Measurements from ENCODE around the gene EPG5.
"Not testable (repeated sequence)": the region's sequence is repeated elsewhere in the genome, so short reads cannot be mapped to it uniquely, and the experiment has no call there.

Gene EPG5

DNA sequence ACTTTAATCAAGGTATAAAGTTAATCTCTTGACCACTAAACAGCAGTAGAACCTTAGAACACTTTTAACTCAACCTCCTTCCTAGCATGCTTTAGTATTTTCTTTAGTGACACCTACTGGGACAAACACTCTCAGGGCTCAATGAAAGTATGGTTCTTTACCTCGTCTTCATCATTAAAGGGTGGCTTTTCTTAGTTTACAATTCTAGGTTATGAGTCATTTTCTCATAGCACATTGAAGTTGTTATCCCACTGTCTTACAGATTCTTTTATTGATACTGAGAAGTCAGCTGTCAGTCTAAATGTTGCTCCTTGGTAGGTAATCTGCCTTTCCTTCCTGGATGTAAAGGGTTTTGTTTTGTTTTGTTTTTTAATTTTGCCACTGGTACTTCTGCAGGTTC lies 103.7 kb downstream of the EPG5 start:
- no peak for DNase-seq (ENCODE audit: low spot score)

DNA sequence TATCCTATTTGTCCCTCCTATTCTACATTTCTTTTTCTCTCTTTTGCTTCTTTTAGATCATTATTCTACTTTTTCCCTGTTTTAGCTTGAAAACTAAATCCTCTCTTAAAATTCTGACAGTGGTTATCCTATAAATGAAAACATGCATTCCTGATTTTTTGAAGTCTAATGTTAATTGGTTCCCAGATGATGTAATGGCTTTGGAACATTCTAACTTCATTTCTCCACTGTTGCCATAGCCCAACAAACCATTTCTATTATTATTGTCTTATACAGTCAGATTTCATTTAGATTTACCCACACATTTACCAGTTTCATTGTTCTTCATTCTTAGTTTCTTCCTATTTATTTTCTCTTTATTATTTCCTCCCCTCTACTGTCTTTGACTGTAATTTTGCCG lies 105.2 kb downstream of the EPG5 start:
- no peak for DNase-seq (ENCODE audit: low spot score)

DNA sequence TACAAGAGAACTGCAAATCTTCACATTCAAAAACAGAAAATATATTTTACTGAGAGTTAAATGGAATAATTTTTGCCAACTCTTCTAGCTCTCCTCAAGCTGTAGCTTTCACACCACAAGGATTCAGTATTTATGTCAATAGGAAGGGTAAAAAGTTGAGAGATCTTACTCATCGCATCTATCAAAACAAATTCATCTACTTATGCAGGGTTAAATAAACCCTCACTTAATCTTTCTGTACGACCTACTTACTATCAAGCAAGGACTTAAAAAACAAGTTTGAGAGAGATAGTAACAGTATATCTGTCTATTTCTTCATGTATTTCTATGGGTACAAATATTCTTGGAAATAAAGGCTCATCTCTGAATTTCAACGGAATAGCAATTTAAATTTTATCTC lies 106.2 kb downstream of the EPG5 start:
- DNase-seq (ENCODE audit: low spot score) = no peak

DNA sequence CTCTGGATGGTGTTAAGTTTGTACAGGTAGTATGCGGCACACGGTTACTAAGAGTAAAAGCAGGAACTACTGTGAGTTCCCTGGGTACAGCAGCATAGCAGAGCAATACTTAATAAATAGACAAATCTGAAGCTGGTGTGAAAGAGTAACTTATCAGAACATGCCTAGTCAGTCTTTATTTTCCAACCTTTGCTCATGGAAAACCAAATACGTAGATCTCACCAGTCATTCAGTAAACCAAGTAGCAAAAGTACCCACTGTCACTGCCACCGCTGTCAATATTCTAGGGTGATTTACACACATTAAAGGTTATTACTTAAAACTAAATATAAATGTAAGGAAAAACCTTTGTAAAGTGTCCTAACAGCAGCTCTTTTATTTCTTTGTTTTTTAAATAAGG lies 106.6 kb downstream of the EPG5 start:
- no peak for DNase-seq (ENCODE audit: low spot score)

DNA sequence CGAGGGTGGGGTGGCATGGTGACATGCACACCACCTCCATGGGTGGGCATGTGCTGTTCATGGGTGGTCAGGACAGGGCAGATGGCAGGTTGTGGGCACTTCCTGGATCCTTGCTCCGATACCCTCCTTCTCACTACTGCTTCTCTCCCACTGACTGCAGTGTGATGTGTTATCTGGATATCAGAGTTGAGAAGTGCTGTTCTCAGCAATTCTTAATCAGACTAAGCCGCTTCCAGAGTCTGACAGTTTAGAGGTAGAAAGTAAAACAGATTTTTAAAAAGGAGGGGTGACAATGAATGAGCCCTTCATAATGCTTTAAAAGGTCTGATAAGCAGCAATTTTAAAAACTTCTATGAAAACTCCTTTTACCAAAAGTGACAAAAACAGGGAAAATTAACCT lies 107.8 kb downstream of the EPG5 start:
- DNase-seq (ENCODE audit: low spot score) = no peak

DNA sequence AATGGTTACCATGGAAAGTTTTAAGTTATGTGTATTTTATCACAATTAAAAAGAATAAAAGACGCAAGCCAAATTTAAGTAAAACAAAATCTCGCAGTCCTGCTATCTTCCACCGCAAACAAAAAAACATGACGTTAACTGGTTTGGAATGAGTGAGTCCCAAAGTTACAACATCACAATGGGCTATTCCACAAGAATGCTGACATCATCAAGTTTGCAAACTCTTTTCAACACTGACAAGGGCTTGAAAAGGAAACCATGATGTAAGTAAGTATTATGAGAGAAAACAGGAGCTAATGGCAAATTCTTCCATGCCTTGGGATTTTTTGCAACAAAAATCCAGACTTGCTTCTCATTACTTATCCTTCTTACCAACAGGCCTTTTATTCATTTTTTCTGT lies 110.6 kb downstream of the EPG5 start:
- DNase-seq (ENCODE audit: low spot score) = no peak

DNA sequence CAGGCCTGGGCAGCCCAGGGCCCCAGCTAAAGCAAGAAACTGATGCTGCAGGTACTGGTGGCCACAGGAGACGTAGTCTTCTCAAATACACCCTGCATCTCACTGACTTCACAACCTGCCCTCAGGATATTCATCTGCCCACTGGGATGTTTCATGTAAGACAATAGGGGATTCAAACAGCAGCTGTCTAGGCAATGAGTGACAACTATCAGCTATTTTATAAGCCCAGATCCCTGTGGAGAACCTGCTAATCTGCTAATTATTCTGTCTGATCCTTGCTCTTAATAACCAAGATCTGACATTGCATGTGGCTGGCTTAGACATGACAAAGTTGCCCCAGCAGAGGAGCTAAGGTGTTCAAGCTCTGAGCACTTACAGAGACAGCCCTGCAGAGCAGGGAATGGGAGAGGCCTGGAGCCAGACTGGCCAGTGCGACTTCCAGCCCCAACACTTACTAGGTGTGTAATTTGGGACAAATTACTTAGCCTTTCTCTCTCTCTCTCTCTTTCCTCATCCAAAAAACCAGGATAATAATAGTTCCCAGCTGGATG lies 113.0 kb downstream of the EPG5 start:
- DNase-seq (ENCODE audit: low spot score) = no peak

DNA sequence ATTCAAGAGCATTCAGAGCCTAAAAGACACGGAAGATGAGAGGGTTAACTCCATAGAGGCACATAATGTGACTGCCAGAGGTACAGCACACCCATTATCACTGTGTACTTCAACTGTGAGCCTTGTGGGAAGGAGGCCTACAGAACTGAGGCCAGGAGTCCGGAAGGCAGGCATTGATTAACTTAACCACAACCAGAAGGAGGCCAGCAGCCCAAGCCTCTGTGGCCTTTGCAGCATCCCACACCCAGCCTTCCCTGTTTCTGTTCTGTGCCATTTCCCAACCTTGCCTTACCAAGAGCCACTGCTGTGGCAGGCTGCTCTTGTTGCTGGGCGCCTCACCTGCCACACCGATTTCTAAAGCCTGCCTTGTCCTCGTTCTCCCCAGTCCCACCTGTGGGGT lies 114.5 kb downstream of the EPG5 start:
- DNase-seq (ENCODE audit: low spot score) = no peak

DNA sequence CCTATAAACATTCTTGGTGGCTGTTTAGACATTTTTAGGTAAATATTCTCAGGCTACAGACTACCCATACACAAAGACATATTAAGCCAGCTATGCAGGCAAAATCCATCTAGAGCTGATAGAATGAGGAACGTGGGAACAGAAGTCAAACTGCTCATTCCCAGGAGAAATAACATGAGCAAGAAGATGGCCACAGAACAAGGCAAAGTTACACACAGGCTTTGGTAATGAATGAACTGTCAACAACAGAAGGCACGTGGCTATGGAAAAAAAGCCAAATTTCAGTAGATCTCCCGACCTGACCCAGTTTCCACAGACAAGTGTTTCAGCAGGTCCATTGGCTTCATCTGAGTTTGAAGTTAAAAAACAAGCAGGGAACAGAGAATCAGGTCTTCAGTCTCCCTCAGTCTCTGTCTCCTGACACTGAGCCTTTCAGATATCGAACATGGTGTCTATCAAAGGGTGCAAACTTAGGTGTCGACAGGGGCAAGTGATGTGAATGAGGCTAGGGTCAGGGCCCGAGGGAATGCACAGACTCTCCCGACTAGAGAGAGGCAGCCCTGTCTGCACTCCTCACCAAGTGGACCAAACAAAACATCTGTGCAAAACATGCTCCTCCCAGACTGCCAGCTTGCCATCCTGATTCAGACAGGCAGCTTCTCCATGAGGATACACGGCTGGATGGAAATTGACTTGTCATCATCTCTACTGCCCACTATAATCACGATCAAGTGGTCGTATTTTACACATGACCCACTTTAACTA lies 115.8 kb downstream of the EPG5 start:
- no peak for DNase-seq (ENCODE audit: low spot score)

DNA sequence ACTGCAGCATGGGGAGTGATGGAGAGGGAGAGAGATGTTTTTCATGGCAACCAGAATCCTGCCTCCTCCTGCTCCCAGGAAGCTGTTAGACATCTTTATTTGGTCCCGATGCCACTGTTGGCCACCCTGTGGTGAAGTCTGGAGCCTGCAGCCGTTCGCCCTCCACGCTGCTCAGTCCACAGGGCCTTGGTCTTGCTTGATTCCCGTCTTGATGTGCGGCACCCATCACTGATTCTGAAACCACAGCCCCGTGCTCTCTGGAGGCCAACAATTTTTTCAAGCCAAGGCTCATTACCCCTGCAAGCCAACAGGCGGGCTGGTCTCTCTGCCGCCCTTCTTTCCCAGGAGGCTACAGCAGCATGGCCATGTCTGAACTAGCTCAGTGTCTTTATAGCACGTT lies 117.1 kb downstream of the EPG5 start:
- peak; percentile 15 for DNase-seq (ENCODE audit: low spot score)

DNA sequence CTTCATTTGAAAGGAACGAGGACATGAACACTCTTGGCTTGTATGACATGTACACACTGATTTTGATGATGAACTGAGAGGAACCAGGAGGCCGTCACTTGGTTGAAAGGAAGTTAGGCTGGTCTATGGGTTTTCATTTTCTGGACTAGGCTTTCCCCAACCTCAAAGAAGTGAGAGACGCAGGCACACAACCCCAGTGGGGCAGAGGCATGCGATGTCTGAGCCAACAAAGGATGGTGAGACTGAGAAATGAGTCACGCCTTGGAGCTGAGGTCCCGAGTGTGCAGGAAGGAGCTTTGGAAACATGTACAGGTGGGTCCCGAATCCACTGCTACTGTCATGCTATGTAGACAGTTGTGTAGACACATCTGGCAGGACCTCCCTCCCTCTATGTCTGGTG lies 117.6 kb downstream of the EPG5 start:
- DNase-seq (ENCODE audit: low spot score) = no peak

DNA sequence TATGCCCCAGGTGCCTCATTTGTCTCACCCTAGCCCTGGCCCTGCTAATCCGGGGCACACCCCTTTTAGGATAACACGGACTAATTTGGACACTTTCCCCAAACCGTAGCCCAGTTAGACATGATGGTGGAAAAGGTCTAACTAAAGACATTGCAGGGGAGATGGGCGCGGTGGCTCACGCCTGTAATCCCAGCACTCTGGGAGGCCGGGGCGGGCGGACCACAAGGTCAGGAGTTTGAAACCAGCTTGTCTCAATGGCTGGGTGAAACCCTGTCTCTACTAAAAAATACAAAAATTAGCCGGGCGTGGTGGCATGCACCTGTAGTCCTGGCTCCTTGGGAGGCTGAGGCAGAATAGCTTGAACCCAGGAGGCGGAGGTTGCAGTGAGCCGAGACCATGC lies 118.5 kb downstream of the EPG5 start:
- DNase-seq (ENCODE audit: low spot score) = not testable (repeated sequence)

DNA sequence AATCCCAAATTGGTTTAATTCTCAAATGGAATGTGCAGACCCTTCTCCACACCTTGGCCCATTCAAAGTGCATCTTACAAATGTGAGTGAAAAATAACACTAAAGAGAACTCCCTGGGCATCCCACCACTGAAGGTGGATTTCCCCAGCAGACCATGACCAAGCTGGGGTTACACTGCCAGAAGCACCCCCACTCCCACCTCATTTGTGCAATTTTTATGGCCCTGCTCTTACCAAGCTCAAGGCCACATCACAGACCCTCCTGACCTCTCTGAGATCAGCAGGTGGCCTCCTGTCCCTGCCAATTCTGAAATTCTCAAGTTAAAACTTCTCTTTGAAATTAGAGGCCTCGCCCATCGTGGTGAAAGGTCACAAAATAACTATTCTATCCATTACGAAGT lies 120.0 kb downstream of the EPG5 start:
- DNase-seq (ENCODE audit: low spot score) = no peak

DNA sequence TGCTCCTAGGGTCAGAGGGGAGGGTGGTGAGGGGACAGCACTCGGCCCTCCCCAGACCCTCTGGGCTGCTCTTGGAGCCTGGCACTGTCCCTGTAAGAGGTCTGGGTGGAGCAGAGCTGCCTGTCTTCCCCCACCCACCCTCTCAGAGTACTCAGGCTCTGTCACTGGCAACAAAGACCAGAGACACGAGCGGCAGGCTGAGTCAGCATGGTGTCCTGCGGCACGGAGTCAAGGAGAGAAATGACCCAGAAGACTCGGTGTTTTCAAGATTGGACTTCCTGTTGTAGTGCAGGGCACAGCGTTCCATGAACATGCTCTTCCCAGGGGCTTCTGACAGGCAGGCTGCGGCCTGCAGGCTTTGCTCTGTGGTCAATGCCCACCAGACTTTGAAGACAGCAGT lies 121.7 kb downstream of the EPG5 start:
- DNase-seq (ENCODE audit: low spot score) = no peak

DNA sequence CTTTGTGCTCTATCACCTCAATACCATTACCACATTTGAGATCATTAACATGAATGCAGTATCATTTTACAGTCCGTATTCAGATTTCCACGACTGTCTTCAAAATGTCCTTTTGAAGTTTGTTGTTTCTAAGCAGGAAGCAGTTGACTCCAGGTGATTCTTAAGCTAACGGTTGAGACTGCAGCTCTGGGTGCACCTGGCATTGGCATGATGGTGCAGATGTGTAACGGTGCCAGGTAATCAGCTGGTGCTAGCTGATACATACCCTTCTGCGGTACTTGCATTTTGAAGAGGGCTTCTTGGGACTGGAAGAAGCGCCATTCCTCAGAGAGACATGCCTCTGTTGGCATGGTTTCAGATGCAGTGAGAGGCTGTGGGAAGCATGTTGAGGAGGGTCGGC lies 122.2 kb downstream of the EPG5 start:
- no peak for DNase-seq (ENCODE audit: low spot score)

DNA sequence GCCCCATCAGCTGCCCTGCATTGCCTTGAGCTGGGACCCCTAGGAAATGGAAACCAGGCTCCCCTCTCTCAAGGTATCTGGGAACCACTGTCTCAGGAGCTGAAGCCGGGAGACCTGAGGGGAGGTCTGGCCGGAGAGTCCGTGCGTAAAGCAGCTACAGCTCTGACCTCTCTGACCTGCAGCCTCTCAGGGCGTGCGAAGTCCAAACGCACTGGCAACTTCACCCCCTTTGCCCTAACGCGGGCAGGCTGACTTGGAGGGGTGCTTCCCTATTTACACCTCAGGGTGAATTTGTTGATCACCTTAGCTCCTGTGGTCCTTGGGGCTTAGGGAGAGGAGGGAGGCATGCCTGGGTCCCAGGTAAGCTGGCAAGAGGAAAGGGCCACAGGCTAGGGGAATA lies 124.1 kb downstream of the EPG5 start:
- no peak for DNase-seq (ENCODE audit: low spot score)

DNA sequence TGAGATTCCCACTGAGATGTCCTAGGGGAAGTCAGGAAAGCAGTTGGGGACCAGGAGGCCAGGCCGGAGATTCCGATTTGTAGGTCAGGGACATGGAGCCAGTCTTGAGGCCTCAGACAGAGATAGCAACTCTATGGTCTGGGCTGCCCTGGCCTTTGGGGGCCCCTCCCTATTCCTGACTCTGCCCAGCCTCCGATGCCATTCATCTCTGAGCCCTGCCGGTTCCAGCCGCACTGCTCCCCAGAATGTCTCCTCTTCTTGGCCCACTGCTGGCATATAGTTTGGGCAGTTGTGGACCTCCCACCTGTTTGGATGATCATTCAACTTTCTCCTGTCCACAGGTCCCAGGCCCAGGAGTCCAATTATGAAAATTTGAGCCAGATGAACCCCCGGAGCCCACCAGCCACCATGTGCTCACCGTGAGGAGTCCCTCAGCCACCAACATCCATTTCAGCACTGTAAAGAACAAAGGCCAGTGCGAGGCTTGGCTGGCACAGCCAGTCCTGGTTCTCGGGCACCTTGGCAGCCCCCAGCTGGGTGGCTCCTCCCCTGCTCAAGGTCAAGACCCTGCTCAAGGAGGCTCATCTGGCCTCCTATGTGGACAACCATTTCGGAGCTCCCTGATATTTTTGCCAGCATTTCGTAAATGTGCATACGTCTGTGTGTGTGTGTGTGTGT lies 125.2 kb downstream of the EPG5 start:
- DNase-seq (ENCODE audit: low spot score) = no peak

DNA sequence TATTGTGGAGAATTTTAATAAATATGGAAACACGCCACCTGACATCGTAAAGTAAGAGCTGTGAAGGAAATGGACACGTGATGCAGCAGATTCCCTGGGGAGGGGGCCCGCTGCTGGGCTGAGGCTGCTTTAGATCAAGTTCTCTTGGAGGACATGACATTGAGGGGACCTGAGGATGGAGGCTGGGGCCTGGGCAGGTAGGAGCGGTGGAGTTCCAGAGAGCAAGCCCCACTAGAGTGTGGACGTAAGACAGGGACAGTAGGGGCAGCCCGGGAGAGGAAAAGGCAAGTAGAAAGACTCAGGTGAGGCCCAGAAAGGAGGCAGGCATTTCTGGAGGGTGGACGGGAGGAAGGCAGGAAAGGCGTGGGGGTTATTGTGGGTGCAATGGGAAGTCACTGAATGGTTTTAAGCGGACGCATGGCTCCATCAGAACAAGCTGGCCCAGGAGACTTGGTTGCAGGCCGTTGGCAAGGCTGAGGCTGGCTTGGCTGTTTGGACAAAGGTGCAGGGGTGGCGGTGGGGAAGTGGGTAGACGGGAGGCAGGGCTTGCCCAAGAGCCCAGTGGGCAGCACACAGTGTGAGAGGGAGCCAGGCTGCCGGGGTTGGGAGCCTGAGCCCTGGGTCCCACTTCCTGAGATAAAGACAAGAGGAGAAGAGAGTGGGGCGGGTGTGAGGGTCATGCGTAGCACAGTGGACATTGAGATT lies 125.9 kb downstream of the EPG5 start:
- DNase-seq (ENCODE audit: low spot score) = no peak

DNA sequence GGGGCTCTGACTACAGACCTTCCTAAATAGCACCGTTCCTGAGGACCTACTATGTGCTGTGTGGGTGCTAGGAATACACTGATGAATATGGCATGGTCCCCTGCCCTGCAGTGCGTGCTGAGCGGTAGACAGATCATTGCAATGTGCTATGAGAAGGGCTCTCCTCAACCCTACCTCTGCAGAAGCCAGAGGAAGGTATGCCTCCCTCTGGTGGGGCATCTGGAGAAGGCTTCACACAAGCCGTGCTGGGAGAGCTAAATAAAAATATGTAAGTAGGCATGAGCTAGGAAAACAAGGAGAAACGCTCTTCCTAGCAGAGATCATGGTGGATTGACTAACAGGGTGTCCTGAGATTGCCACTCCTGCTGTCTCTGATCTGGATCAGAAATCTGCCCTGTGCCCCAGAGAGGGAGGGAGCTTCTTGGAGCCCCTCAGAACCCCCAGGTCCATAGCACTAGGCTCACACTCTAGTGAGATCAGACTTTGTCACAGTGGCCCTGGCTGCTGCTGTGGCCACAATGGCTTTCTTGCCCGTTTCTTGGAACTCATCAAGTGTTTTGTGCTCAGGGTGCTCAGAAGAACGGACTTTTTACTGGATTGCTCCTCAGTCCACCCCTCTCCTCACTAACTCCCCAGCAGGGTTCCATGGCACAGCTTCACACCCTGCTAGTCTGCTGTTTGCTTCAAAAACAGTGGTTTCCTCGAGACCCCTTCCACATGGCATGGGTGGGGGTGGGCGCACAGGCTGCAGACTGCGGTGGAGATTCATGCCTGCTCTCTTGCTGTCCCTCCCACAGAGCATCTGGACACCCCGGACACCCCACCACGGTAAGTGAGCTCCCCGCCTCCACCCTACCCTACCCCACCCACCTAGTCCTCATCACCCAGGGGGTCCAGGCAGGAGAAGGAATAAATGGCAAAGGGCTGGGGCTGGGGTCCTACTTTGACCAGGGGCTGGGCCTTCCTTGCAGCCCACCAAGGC lies 127.4 kb downstream of the EPG5 start:
- peak; percentile 21 for DNase-seq (ENCODE audit: low spot score)

DNA sequence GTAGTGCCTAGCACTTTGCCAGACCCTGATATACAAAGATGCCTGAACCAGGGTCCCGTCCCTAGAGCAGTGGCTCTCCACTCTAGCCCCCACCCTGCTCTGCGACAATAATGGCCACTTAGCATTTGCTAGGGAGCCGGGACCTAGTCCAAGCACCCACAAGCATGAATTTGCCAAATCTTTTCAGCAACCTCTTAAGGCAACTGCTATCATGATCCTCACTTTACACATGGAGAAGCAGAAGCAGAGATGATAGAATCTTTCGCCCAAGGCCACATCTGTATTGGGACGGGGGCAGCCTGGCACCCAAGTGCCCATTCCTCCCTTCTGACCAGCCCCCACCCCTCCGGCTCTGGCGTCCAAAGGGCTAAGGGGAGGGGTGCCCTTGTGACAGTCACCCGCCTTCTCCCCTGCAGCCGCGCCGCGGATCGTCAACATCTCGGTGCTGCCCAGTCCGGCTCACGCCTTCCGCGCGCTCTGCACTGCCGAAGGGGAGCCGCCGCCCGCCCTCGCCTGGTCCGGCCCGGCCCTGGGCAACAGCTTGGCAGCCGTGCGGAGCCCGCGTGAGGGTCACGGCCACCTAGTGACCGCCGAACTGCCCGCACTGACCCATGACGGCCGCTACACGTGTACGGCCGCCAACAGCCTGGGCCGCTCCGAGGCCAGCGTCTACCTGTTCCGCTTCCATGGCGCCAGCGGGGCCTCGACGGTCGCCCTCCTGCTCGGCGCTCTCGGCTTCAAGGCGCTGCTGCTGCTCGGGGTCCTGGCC lies 128.6 kb downstream of the EPG5 start:
- no peak for DNase-seq (ENCODE audit: low spot score)
